HG02588 (cell line): ENCODE measurements around the gene CDH4.

Experiments used
- ATAC-seq: cut with Tn5 transposase; IDR thresholded peaks from one replicate; pipeline ENCODE4 v1.9.1; 2021; ENCODE audit warnings: mild to moderate bottlenecking, moderate library complexity; ENCODE audit not compliant: unreplicated experiment

CDH4 gene

GRCh38 chr20:61755971-61756845 lies 504.1 kb downstream of the CDH4 start:
- ATAC-seq, result no peak

- no peak for ATAC-seq
Observed at GRCh38 chr20:61756966-61757677, 505.1 kb downstream of the CDH4 start.

GRCh38 chr20:61757678-61758563 lies 505.9 kb downstream of the CDH4 start:
- ATAC-seq, result no peak

- ATAC-seq, result no peak
Observed at GRCh38 chr20:61758564-61759200, 506.6 kb downstream of the CDH4 start.

- ATAC-seq, result no peak
Observed at GRCh38 chr20:61759286-61760065, 507.4 kb downstream of the CDH4 start.

- no peak for ATAC-seq
Observed at GRCh38 chr20:61760321-61760720, 508.3 kb downstream of the CDH4 start.

GRCh38 chr20:61760731-61761130 lies 508.7 kb downstream of the CDH4 start:
- ATAC-seq, result no peak

GRCh38 chr20:61761453-61762166 lies 509.5 kb downstream of the CDH4 start:
- ATAC-seq, result no peak

- no peak for ATAC-seq
Observed at GRCh38 chr20:61762167-61762710, 510.2 kb downstream of the CDH4 start.

GRCh38 chr20:61762886-61763739 lies 511.1 kb downstream of the CDH4 start:
- no peak for ATAC-seq

GRCh38 chr20:61763740-61764400 lies 511.8 kb downstream of the CDH4 start:
- no peak for ATAC-seq

- ATAC-seq, result no peak
Observed at GRCh38 chr20:61764471-61765025, 512.5 kb downstream of the CDH4 start.

GRCh38 chr20:61765081-61765870 lies 513.2 kb downstream of the CDH4 start:
- no peak for ATAC-seq

- no peak for ATAC-seq
Observed at GRCh38 chr20:61765871-61766654, 514.0 kb downstream of the CDH4 start.

GRCh38 chr20:61766921-61767610 lies 515.0 kb downstream of the CDH4 start:
- ATAC-seq, result no peak
